Measurements from ENCODE around the gene LITAFD.

DNA sequence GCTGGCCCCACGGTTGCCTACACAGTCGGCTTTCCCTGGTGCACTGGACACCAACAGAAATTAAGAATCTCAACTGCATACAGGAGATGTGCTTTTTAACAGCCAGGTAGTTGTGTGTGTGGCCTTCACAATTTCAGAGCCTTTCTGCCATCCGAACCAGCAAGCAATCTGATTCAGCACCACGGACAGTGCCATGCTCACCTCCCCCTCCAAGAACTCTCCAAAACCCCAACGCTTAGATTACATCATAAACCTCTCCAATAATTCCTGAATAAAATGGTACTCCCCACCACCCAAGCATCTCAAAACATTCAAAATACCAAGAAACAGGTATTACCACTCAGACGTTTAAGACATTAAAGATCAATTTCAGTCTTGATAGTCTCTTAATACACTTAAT, 49.7 kb downstream of the LITAFD start:
- TF ChIP-seq, protein P1, sequence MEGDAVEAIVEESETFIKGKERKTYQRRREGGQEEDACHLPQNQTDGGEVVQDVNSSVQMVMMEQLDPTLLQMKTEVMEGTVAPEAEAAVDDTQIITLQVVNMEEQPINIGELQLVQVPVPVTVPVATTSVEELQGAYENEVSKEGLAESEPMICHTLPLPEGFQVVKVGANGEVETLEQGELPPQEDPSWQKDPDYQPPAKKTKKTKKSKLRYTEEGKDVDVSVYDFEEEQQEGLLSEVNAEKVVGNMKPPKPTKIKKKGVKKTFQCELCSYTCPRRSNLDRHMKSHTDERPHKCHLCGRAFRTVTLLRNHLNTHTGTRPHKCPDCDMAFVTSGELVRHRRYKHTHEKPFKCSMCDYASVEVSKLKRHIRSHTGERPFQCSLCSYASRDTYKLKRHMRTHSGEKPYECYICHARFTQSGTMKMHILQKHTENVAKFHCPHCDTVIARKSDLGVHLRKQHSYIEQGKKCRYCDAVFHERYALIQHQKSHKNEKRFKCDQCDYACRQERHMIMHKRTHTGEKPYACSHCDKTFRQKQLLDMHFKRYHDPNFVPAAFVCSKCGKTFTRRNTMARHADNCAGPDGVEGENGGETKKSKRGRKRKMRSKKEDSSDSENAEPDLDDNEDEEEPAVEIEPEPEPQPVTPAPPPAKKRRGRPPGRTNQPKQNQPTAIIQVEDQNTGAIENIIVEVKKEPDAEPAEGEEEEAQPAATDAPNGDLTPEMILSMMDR (IDR thresholded peaks at IDR 0.05) = no peak
- no peak for TF ChIP-seq POLR2A (IDR thresholded peaks at IDR 0.05)

All from adrenal gland (tissue), 5 donors.